Lung microvascular endothelial cell (primary cell): ENCODE results near the gene ZNF784. TPM values are rescaled to one million over a fixed set of nuclear protein-coding genes. Genes with fewer than 3 reads are reported as not detected.

ENCODE experiments used
- DNase-seq, 2 donors: peaks; one replicate each; pipeline versions ENCODE4 v3.0.0 to v3.0.0-alpha.2; 2010; ENCODE audit warnings: low read depth in 2 of 2
- total RNA-seq: library from RNA; depleted of rRNA; stranded (reverse); fragments of >200 nt; gene quantifications from 2 replicates; pipeline ENCODE4 v1.2.1, GENCODE V29; 2014

The ZNF784 gene, protein sequence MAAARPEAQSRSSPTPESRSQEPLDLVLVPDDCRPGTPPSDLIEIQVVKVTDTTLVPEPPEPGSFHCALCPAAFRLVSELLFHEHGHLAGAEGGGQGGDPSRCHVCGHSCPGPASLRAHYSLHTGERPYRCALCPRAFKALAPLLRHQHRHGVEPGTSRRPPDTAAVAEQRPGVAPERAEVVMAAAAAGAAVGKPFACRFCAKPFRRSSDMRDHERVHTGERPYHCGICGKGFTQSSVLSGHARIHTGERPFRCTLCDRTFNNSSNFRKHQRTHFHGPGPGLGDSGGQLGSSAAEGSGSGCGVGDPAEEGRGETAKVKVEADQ
- total RNA-seq, result 2.8 and 4.8 TPM in 2 replicates

DNA sequence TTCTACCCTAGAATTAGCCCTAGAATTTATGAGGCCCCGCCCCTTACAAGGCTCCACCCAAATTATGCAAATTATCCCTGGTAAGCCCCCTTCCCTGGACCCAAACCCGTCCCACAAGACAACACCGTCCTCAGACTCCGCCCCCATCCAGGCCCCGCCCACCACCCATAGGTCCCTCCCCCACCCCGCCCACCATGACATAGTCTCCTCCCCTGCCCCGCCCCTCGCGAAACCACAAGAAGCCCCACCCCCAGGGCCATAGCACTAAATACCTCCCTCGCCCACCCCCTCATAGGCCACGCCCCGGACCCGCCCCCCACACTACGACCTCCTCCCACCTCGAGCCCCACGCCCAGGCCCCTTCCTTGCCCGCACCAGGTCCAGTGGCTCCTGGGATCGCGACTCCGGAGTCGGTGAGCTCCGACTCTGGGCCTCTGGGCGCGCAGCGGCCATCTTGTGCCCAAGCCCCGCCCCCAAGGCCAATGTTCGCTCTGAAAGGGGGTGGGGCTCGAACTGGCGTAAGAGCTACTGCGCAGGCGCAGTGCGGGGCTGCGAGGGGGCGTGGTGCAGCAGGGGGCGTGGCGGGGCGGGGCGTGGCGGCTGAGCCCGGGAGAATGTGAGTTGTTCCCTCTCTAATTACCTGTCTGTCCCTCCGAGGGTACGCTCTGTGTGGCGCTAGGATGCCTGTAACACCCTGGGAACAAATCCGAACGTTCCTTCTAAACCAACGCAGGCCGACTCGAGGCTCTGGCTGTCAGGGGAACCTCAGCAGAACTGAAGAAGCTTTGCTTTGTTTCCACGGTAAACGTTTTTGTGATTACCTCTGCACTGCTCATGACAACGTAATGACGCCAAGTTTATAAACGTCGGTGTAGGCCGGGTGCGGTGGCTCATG, at the start of gene ZNF784:
Gene ZNF784 (minus strand): TSS at position 458 of the 895 bp plus-strand sequence. CDS start 5 bp downstream, at position 453.
- peak; percentile 94 to 97 for DNase-seq

- DNase-seq, result no peak
Measured at GRCh38 chr19:55673889-55674288, 49.5 kb upstream of the ZNF784 start.

GRCh38 chr19:55673465-55673864, 49.1 kb upstream of the ZNF784 start:
- DNase-seq, result no peak

- DNase-seq, result no peak
Measured at GRCh38 chr19:55672418-55672817, 48.1 kb upstream of the ZNF784 start.

GRCh38 chr19:55671054-55671378, 46.6 kb upstream of the ZNF784 start:
- no peak for DNase-seq

DNA sequence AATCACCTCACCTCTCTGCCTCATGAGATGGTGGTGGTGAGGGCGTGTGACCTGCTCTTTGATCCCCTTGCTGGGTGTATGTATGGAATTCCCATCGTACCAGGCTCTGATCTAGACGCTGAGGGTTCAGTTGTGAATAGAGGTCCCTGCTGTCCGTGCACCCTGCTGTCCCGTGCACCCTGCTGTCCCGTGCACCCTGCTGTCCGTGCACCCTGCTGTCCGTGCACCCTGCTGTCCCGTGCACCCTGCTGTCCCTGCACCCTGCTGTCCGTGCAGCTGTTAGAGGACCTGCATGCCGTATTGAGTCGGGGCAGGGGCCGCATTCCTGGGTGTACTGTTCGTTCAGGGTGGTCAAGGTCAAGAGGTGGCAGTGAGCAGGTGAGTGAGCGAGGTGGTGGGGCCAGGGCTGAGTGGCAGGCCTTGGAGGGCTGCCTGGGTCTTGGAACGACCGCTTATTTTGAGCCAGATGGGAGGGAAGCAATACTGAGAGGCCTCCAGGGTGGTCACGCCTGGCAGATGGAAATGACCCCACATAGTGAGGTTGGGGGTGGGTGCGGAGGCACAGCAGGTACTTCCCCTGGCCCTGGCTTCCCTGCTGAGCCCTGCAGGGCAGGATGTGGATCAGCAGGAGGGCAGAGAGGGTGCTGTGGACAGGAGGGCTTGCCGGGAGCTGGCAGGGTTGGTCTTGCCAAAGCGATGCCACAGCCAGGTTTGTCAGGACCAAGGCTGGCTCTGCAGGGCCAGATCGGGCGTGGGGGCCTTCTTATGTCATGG, 46.1 kb upstream of the ZNF784 start:
- peak; percentile 44 to 49 for DNase-seq

GRCh38 chr19:55669418-55670279, 45.3 kb upstream of the ZNF784 start:
- no peak for DNase-seq

DNA sequence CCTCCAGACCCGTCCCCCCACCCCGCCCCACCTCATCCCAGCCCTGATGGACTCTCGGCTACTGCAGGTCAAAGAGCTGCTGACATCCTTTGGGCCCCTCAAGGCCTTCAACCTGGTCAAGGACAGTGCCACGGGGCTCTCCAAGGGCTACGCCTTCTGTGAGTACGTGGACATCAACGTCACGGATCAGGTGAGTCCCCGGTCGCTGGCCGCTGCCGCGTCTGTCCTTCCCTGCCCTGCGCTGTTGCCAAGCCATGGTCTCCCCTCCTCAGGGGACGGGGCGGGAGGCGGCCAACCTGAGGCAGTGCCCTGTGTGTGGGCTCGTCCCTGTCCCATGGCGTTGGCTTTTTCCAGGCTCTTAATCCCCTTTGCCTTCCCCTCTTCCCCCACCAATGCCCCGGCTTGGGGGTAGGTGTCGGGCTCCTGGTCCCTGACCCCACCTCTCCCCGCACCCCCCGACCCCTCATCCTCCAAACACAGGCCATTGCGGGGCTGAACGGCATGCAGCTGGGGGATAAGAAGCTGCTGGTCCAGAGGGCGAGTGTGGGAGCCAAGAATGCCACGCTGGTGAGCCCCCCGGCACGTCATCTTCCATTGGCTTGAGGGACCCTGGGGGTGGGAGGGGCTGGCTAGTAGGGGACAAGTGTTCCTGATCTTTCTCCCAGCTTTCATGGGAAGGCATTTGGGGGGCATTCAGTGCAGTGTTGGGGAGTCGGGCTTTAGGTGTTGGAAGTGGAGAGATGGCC, 44.4 kb upstream of the ZNF784 start:
- DNase-seq, result no peak

GRCh38 chr19:55667958-55668357, 43.6 kb upstream of the ZNF784 start:
- DNase-seq, result no peak

GRCh38 chr19:55667511-55667910, 43.1 kb upstream of the ZNF784 start:
- DNase-seq, result no peak

- no peak for DNase-seq
Measured at GRCh38 chr19:55667006-55667381, 42.6 kb upstream of the ZNF784 start.

GRCh38 chr19:55666343-55667005, 42.1 kb upstream of the ZNF784 start:
- DNase-seq, result no peak

- DNase-seq, result no peak
Measured at GRCh38 chr19:55663846-55664536, 39.6 kb upstream of the ZNF784 start.

DNA sequence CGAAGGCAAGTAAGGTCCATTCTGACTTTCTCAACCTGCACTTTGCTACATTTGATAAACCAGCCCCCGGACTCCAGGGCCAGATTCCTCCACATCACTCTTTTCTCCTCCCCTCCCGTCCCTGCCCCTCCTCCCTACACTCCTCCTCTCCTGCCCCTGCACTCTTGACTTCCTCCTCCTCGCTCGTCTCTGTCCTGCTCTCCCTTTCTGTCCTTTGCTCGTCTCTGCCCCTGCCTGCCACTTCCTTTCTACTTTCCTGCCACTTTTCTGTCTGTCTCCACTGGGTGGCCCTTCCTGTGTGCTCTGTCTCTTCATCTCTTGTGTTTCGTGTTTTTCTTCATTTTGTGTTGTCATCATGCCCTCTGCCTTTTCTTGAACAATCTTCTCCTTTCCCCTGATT, 37.5 kb upstream of the ZNF784 start:
- no peak for DNase-seq

GRCh38 chr19:55660991-55661390, 36.6 kb upstream of the ZNF784 start:
- DNase-seq, result no peak

DNA sequence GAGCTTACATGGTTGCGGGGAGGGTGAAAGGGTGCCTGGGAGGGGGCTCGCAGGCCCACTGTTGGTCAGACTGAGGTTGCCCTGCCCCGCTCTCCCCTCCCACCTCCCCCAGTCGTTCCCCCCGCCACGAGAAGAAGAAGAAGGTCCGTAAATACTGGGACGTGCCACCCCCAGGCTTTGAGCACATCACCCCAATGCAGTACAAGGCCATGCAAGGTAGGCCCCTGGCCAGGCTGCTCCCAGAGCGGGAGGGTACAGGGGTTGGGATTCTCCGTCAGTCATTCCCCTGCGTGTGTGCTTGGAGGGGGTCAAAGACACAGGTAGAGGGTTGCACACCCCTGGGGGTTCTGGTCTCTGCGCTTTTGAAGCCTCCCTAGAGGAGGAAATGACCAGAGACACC, 36.0 kb upstream of the ZNF784 start:
- DNase-seq, result no peak

- DNase-seq, result no peak
Measured at GRCh38 chr19:55659822-55660221, 35.5 kb upstream of the ZNF784 start.

GRCh38 chr19:55658846-55659459, 34.6 kb upstream of the ZNF784 start:
- DNase-seq, result no peak
